Tibial artery (tissue), 4 donors: Measurements from ENCODE around the gene IL19.
"Not testable (repeated sequence)": the region's sequence is repeated elsewhere in the genome, so short reads cannot be mapped to it uniquely, and the experiment has no call there.

ENCODE experiments used
- DNase-seq, 2 donors: peaks; one replicate each; pipeline ENCODE4 v3.0.0-alpha.2; 2019
- H3K27ac ChIP-seq, 2 donors: fragments of 200-600 bp; sonication (generic) in 1 of 2; 1 replicate in 1 of 2; 2 replicates in 1 of 2; pipeline ENCODE4 v1.5.1; 2018 to 2019; ENCODE audit warnings: mild to moderate bottlenecking in 1 of 2
- H3K27me3 ChIP-seq, 2 donors: fragments of 200-600 bp; sonication (generic) in 1 of 2; one replicate each; pipeline versions ENCODE4 v1.5.1 to v1.6.0; 2016 to 2019
- H3K36me3 ChIP-seq, 3 donors: fragments of 200-600 bp; sonication (generic) in 2 of 3; one replicate each; pipeline ENCODE4 v1.5.1; 2016 to 2019; ENCODE audit warnings: mild to moderate bottlenecking in 2 of 3
- H3K4me1 ChIP-seq, 4 donors: fragments of 200-600 bp; sonication (generic) in 2 of 4; 1 replicate in 3 of 4; 2 replicates in 1 of 4; pipeline ENCODE4 v1.5.1; 2016 to 2019
- H3K4me3 ChIP-seq, 2 donors: fragments of 200-600 bp; sonication (generic) in 1 of 2; 1 replicate in 1 of 2; 2 replicates in 1 of 2; pipeline ENCODE4 v1.5.1; 2018 to 2019; ENCODE audit warnings: mild to moderate bottlenecking in 2 of 2
- H3K9me3 ChIP-seq, 3 donors: fragments of 200-600 bp; sonication (generic) in 1 of 3; one replicate each; pipeline ENCODE4 v1.5.1; 2016 to 2019
- intact Hi-C: fragments of 100-400 bp; cut with DNase I; formaldehyde crosslinking; loops from one replicate; pipeline ENCODE4 v1.15.0; 2023; ENCODE audit warnings: low total_unique reads
- TF ChIP-seq, protein P1 (sequence below), 2 experiments: fragments of 200-600 bp in 1 of 2; fragments of 450-650 bp in 1 of 2; IDR thresholded peaks; one replicate each; pipeline ENCODE4 v1.5.1; 2017 to 2019; ENCODE audit warnings: antibody characterized with exemption in 2 of 2, mild to moderate bottlenecking in 1 of 2, moderate library complexity in 1 of 2

Gene IL19

DNA sequence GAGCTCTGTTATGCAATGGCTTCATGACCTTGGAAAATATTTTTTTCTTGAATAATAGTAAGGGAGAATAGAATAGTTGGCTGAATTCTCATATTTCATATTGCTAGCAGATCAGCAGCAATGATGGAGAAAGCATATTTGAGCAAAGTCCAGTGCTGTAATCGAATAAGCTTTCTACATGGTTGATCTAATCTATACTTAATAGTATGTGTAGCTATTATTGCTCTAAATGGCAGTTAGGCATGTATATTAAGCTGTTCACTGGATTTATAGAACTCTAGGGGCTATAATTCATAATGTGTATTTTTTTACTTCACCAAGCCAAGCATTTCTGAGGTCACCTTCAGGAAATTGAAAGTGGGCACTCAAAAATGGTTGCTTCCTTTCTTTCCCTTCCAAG, 10.0 kb upstream of the IL19 start:
- TF ChIP-seq, protein P1, sequence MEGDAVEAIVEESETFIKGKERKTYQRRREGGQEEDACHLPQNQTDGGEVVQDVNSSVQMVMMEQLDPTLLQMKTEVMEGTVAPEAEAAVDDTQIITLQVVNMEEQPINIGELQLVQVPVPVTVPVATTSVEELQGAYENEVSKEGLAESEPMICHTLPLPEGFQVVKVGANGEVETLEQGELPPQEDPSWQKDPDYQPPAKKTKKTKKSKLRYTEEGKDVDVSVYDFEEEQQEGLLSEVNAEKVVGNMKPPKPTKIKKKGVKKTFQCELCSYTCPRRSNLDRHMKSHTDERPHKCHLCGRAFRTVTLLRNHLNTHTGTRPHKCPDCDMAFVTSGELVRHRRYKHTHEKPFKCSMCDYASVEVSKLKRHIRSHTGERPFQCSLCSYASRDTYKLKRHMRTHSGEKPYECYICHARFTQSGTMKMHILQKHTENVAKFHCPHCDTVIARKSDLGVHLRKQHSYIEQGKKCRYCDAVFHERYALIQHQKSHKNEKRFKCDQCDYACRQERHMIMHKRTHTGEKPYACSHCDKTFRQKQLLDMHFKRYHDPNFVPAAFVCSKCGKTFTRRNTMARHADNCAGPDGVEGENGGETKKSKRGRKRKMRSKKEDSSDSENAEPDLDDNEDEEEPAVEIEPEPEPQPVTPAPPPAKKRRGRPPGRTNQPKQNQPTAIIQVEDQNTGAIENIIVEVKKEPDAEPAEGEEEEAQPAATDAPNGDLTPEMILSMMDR (IDR thresholded peaks at IDR 0.05): no peak
- Histone ChIP-seq H3K9me3 (peaks cover 0 to 8% (median 0%) of the 10 kb centered on the region in 3 donors), H3K36me3 (no peaks in the 10 kb centered on the region), H3K4me3 (no peak overlapping the region), H3K27me3 (peaks cover 0 to 16% of the 10 kb centered on the region in 2 donors), H3K27ac (no peak overlapping the region), H3K4me1 (no peaks in the 10 kb centered on the region)
- no peak for DNase-seq
- intact Hi-C loops: no loop called here

DNA sequence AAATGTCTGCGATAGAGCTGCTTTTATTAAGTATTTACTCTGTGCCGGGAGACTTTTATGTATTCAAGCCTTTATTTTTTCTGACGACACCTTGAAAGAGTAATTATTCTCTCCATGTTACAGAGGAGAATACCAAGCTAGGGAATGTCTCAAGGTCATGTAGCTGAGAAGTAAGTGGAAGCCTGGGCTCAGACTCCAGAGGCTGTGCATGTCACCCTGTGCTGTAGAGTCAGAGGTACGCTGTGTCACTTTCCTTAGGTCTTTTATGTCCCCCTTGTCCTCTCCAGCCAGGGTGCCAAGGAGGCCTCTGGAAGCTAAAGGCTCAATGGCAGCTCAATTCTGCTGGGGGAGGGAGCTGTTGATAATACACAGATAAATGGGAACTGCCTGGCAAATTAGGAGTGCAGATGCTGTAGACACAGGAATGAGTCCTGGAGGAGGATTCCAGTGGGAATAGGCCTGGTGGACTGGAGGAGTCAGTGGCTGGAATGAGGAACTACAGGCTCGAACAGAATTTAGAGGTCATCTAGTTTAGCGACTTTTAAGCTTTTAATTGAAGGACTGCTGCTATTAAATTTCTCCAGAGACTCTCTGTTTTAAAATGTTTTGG, 9.3 kb upstream of the IL19 start:
- Histone ChIP-seq H3K4me1 (no peaks in the 10 kb centered on the region), H3K27me3 (peaks cover 0 to 16% of the 10 kb centered on the region in 2 donors), H3K36me3 (no peaks in the 10 kb centered on the region), H3K9me3 (peaks cover 0 to 8% (median 0%) of the 10 kb centered on the region in 3 donors), H3K27ac (no peak overlapping the region), H3K4me3 (no peak overlapping the region)
- TF ChIP-seq, protein P1 (IDR thresholded peaks at IDR 0.05): no peak
- intact Hi-C loops: no loop called here
- no peak for DNase-seq

- DNase-seq, H3K36me3 ChIP-seq, intact Hi-C loops, H3K4me1 ChIP-seq, H3K27ac ChIP-seq, H3K9me3 ChIP-seq, H3K4me3 ChIP-seq: not testable (repeated sequence)
- H3K27me3 ChIP-seq: peaks cover 0 to 16% of the 10 kb centered on the region in 2 donors
Observed at GRCh38 chr1:206762741-206763364, 7.7 kb upstream of the IL19 start.

DNA sequence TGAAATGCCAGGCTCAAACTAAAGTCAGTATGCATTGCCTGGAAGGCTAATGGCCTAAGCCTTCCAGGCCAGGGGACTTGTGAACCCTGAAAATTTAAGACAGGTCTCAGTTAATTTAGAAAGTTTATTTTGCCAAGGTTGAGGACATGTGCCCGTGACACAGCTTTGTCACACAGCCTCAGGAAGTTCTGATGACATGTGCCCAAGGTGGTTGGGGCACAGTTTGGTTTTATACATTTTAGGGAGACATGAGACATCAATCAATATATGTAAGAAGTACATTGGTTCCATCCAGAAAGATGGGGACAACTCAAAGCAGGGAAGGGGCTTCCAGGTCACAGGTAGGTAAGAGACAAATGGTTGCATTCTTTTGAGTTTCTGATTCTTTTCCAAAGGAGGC, 4.8 kb upstream of the IL19 start:
- H3K4me3 ChIP-seq, DNase-seq, H3K36me3 ChIP-seq, H3K4me1 ChIP-seq, intact Hi-C loops, H3K27ac ChIP-seq, H3K9me3 ChIP-seq: not testable (repeated sequence)
- peaks cover 0 to 14% of the 10 kb centered on the region in 2 donors for H3K27me3 ChIP-seq

- TF ChIP-seq, protein P1 (IDR thresholded peaks at IDR 0.05): no peak
- Histone ChIP-seq H3K4me3 (no peak overlapping the region), H3K27me3 (peaks cover 0 to 13% of the 10 kb centered on the region in 2 donors), H3K36me3 (no peaks in the 10 kb centered on the region), H3K9me3 (peaks cover 0 to 8% (median 0%) of the 10 kb centered on the region in 3 donors), H3K27ac (no peak overlapping the region), H3K4me1 (no peaks in the 10 kb centered on the region)
- intact Hi-C loops: no loop called here
- peak; percentile 67 to 78 for DNase-seq
Observed at GRCh38 chr1:206766251-206766856, 4.2 kb upstream of the IL19 start.

- DNase-seq: no peak
- Histone ChIP-seq H3K27ac (no peak overlapping the region), H3K4me3 (no peak overlapping the region), H3K9me3 (peaks cover 0 to 2% (median 0%) of the 10 kb centered on the region in 3 donors), H3K27me3 (peaks cover 0 to 6% of the 10 kb centered on the region in 2 donors), H3K4me1 (no peaks in the 10 kb centered on the region), H3K36me3 (no peaks in the 10 kb centered on the region)
- intact Hi-C loops: no loop called here
- TF ChIP-seq, protein P1 (IDR thresholded peaks at IDR 0.05): no peak
Observed at GRCh38 chr1:206768472-206769303, 1.9 kb upstream of the IL19 start.
